ENCODE measurements around the gene PPP6R1. TPM values are rescaled to one million over a fixed set of nuclear protein-coding genes. Genes with fewer than 3 reads are reported as not detected.

Gene PPP6R1
- total and polyA plus RNA-seq, 2 of the 13 experiments (the other 11 are each of a cell fraction or from before 2014, with no cell fraction given), result 25.8 to 54.0 TPM

- peak; percentile 92; the same call in 1 of the 2 replicates for TF ChIP-seq PRDM4 (CRISPR knock-in tag; IDR thresholded peaks at IDR 0.05; ENCODE audit: borderline replicate concordance)
- no peak for TF ChIP-seq ZNF354B (CRISPR knock-in tag; IDR thresholded peaks at IDR 0.05)
- TF ChIP-seq ISX (CRISPR knock-in tag; conservative IDR thresholded peaks at IDR 0.05), result peak; percentile 98; the same call in 1 of the 2 replicates
- TF ChIP-seq SRY (CRISPR knock-in tag; IDR thresholded peaks at IDR 0.05), result peak; percentile 99
- TF ChIP-seq SNRNP70 (IDR thresholded peaks at IDR 0.05; ENCODE audit: low read depth, low read length), result no peak
- TF ChIP-seq, protein P1, sequence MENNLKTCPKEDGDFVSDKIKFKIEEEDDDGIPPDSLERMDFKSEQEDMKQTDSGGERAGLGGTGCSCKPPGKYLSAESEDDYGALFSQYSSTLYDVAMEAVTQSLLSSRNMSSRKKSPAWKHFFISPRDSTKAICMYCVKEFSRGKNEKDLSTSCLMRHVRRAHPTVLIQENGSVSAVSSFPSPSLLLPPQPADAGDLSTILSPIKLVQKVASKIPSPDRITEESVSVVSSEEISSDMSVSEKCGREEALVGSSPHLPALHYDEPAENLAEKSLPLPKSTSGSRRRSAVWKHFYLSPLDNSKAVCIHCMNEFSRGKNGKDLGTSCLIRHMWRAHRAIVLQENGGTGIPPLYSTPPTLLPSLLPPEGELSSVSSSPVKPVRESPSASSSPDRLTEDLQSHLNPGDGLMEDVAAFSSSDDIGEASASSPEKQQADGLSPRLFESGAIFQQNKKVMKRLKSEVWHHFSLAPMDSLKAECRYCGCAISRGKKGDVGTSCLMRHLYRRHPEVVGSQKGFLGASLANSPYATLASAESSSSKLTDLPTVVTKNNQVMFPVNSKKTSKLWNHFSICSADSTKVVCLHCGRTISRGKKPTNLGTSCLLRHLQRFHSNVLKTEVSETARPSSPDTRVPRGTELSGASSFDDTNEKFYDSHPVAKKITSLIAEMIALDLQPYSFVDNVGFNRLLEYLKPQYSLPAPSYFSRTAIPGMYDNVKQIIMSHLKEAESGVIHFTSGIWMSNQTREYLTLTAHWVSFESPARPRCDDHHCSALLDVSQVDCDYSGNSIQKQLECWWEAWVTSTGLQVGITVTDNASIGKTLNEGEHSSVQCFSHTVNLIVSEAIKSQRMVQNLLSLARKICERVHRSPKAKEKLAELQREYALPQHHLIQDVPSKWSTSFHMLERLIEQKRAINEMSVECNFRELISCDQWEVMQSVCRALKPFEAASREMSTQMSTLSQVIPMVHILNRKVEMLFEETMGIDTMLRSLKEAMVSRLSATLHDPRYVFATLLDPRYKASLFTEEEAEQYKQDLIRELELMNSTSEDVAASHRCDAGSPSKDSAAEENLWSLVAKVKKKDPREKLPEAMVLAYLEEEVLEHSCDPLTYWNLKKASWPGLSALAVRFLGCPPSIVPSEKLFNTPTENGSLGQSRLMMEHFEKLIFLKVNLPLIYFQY (CRISPR knock-in tag; IDR thresholded peaks at IDR 0.05; ENCODE audit: borderline replicate concordance), result peak; percentile 59
- peak; percentile 78; the same call in 1 of the 2 replicates for TF ChIP-seq ATAD3A (CRISPR knock-in tag; IDR thresholded peaks at IDR 0.05)
- TF ChIP-seq PLSCR1 (CRISPR knock-in tag; IDR thresholded peaks at IDR 0.05; ENCODE audit: borderline replicate concordance), result 0 out of 2 replicates have a peak, but pooled peaks have one; percentile 82
- peak; percentile 96 for TF ChIP-seq KDM4B (CRISPR knock-in tag; IDR thresholded peaks at IDR 0.05)
- TF ChIP-seq, protein P2, sequence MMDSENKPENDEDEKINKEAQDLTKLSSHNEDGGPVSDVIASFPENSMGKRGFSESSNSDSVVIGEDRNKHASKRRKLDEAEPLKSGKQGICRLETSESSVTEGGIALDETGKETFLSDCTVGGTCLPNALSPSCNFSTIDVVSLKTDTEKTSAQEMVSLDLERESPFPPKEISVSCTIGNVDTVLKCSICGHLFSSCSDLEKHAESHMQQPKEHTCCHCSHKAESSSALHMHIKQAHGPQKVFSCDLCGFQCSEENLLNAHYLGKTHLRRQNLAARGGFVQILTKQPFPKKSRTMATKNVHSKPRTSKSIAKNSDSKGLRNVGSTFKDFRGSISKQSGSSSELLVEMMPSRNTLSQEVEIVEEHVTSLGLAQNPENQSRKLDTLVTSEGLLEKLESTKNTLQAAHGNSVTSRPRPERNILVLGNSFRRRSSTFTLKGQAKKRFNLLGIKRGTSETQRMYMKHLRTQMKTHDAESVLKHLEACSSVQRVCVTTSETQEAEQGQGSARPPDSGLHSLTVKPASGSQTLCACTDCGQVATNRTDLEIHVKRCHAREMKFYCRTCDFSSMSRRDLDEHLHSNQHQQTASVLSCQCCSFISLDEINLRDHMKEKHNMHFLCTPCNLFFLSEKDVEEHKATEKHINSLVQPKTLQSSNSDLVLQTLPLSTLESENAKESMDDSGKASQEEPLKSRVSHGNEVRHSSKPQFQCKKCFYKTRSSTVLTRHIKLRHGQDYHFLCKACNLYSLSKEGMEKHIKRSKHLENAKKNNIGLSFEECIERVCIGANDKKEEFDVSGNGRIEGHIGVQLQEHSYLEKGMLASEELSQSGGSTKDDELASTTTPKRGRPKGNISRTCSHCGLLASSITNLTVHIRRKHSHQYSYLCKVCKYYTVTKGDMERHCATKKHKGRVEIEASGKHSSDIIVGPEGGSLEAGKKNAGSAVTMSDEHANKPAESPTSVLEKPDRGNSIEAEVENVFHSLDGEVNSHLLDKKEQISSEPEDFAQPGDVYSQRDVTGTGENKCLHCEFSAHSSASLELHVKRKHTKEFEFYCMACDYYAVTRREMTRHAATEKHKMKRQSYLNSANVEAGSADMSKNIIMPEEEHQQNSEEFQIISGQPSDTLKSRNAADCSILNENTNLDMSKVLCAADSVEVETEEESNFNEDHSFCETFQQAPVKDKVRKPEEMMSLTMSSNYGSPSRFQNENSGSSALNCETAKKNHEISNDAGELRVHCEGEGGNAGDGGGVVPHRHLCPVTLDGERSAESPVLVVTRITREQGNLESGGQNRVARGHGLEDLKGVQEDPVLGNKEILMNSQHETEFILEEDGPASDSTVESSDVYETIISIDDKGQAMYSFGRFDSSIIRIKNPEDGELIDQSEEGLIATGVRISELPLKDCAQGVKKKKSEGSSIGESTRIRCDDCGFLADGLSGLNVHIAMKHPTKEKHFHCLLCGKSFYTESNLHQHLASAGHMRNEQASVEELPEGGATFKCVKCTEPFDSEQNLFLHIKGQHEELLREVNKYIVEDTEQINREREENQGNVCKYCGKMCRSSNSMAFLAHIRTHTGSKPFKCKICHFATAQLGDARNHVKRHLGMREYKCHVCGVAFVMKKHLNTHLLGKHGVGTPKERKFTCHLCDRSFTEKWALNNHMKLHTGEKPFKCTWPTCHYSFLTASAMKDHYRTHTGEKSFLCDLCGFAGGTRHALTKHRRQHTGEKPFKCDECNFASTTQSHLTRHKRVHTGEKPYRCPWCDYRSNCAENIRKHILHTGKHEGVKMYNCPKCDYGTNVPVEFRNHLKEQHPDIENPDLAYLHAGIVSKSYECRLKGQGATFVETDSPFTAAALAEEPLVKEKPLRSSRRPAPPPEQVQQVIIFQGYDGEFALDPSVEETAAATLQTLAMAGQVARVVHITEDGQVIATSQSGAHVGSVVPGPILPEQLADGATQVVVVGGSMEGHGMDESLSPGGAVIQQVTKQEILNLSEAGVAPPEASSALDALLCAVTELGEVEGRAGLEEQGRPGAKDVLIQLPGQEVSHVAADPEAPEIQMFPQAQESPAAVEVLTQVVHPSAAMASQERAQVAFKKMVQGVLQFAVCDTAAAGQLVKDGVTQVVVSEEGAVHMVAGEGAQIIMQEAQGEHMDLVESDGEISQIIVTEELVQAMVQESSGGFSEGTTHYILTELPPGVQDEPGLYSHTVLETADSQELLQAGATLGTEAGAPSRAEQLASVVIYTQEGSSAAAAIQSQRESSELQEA (CRISPR knock-in tag; IDR thresholded peaks at IDR 0.05; ENCODE audit: not compliant biosample characterization), result no peak
Measured at GRCh38 chr19:55216461-55217198, 42.2 kb downstream of the PPP6R1 start (continued).
